ENCODE measurements around the gene OPRM1.

- no peak for TF ChIP-seq CTCF (IDR thresholded peaks at IDR 0.05)
- TF ChIP-seq POLR2A (IDR thresholded peaks at IDR 0.05): no peak
Observed at GRCh38 chr6:154292855-154293519, 253.9 kb downstream of the OPRM1 start.

All from Peyer's patch (tissue), 4 donors.